Liver (tissue), 2 donors: Measurements from ENCODE around the gene GLB1L2.

ENCODE experiments used
- TF ChIP-seq, protein P1 (sequence below): IDR thresholded peaks from 2 replicates; pipeline ENCODE4 v1.6.1; 2016; ENCODE audit warnings: antibody characterized with exemption
- TF ChIP-seq, protein P2 (sequence below): fragments of 150-350 bp; IDR thresholded peaks from 2 replicates; pipeline ENCODE4 v1.5.1; 2017; ENCODE audit warnings: improper control_type of control experiment, low read depth, low read length; ENCODE audit not compliant: missing input control
- donor health status: healthy.

DNA sequence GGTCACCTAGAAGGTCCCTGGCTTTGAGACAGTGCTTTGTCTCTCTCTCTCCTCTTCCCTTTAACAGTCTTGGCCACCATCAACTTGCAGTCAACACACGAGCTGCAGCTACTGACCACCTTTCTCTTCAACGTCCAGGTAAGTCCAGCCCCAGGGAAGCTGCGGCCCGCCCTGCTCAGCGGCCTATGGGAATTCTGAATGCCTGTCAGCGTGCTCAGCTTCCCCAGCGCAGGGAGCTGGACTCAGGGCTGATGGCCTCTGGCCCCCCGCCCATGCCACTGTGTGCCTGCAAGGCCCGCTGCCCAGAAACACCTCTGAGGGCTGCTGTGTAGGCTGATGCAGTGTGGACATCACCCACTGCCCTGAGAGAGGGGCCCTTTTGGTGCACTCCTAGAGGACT lies 32.5 kb downstream of the GLB1L2 start:
- TF ChIP-seq, protein P1, sequence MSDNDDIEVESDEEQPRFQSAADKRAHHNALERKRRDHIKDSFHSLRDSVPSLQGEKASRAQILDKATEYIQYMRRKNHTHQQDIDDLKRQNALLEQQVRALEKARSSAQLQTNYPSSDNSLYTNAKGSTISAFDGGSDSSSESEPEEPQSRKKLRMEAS = no peak
- TF ChIP-seq, protein P2, sequence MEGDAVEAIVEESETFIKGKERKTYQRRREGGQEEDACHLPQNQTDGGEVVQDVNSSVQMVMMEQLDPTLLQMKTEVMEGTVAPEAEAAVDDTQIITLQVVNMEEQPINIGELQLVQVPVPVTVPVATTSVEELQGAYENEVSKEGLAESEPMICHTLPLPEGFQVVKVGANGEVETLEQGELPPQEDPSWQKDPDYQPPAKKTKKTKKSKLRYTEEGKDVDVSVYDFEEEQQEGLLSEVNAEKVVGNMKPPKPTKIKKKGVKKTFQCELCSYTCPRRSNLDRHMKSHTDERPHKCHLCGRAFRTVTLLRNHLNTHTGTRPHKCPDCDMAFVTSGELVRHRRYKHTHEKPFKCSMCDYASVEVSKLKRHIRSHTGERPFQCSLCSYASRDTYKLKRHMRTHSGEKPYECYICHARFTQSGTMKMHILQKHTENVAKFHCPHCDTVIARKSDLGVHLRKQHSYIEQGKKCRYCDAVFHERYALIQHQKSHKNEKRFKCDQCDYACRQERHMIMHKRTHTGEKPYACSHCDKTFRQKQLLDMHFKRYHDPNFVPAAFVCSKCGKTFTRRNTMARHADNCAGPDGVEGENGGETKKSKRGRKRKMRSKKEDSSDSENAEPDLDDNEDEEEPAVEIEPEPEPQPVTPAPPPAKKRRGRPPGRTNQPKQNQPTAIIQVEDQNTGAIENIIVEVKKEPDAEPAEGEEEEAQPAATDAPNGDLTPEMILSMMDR = no peak
